GM23338 (cell line): ENCODE results near the gene UBC. TPM values are rescaled to one million over a fixed set of nuclear protein-coding genes. Genes with fewer than 3 reads are reported as not detected.

ENCODE experiments used
- ATAC-seq: fragments of 200-7000 bp; cut with Tn5 transposase; 3 replicates; pipeline ENCODE4 v1.9.1; 2020
- DNase-seq: peaks from one replicate; pipeline ENCODE4 v3.0.0-alpha.2; 2015; ENCODE audit warnings: low spot score
- H2AFZ ChIP-seq: fragments of 200-600 bp; sonication (generic); 2 replicates; pipeline ENCODE4 v1.8.0; 2016; ENCODE audit warnings: antibody characterized with exemption, mild to moderate bottlenecking, moderate library complexity
- H3F3A ChIP-seq: fragments of 200-600 bp; sonication (generic); replicated peaks from 2 replicates; pipeline ENCODE4 v1.8.0; 2017; ENCODE audit warnings: antibody characterized with exemption, mixed run types, low read depth
- H3K27ac ChIP-seq: fragments of 200-600 bp; sonication (generic); 2 replicates; pipeline ENCODE4 v1.6.1; 2016; ENCODE audit warnings: low read depth
- H3K27me3 ChIP-seq: fragments of 200-600 bp; sonication (generic); 2 replicates; pipeline ENCODE4 v1.8.0; 2016; ENCODE audit warnings: mild to moderate bottlenecking, mixed run types, moderate library complexity; ENCODE audit not compliant: insufficient read depth
- H3K36me3 ChIP-seq: fragments of 200-600 bp; sonication (generic); 2 replicates; pipeline ENCODE4 v1.8.0; 2016; ENCODE audit warnings: mild to moderate bottlenecking; ENCODE audit not compliant: insufficient read depth
- H3K4me1 ChIP-seq: fragments of 200-600 bp; sonication (generic); 2 replicates; pipeline ENCODE4 v1.8.0; 2016; ENCODE audit warnings: mild to moderate bottlenecking, moderate library complexity; ENCODE audit not compliant: insufficient read depth
- H3K4me2 ChIP-seq: fragments of 200-600 bp; sonication (generic); 2 replicates; pipeline ENCODE4 v1.7.1; 2017; ENCODE audit warnings: mixed run types
- H3K4me3 ChIP-seq: fragments of 200-600 bp; sonication (generic); 2 replicates; pipeline ENCODE4 v1.6.1; 2016; ENCODE audit warnings: mixed run types
- H3K79me2 ChIP-seq: fragments of 200-600 bp; sonication (generic); replicated peaks from 2 replicates; pipeline ENCODE4 v1.8.0; 2017; ENCODE audit warnings: mild to moderate bottlenecking; ENCODE audit not compliant: insufficient read depth
- H3K9me2 ChIP-seq: fragments of 200-600 bp; sonication (generic); 2 replicates; pipeline ENCODE4 v1.8.0; 2017; ENCODE audit not compliant: insufficient read depth
- H4K20me1 ChIP-seq: fragments of 200-600 bp; sonication (generic); replicated peaks from 2 replicates; pipeline ENCODE4 v1.8.0; 2017; ENCODE audit warnings: mild to moderate bottlenecking; ENCODE audit not compliant: insufficient read depth
- H3K27ac Mint-ChIP-seq: 2 replicates; pipeline ENCODE4 v1.8.0; 2020; ENCODE audit warnings: inconsistent platforms, mild to moderate bottlenecking, moderate library complexity, mixed read lengths
- H3K27me3 Mint-ChIP-seq: 3 replicates; pipeline ENCODE4 v1.8.0; 2022; ENCODE audit warnings: low read depth, mild to moderate bottlenecking, moderate library complexity, mixed read lengths, inconsistent platforms; ENCODE audit not compliant: insufficient read depth, poor library complexity
- H3K36me3 Mint-ChIP-seq: 3 replicates; pipeline ENCODE4 v1.8.0; 2021; ENCODE audit warnings: low read depth, mild to moderate bottlenecking, inconsistent platforms, moderate library complexity, mixed read lengths
- H3K4me1 Mint-ChIP-seq: 3 replicates; pipeline ENCODE4 v1.8.0; 2020; ENCODE audit warnings: mild to moderate bottlenecking, inconsistent platforms, mixed read lengths
- H3K4me3 Mint-ChIP-seq: 3 replicates; pipeline ENCODE4 v1.8.0; 2021; ENCODE audit warnings: moderate library complexity, mild to moderate bottlenecking, inconsistent platforms, mixed read lengths
- H3K9me3 Mint-ChIP-seq: 3 replicates; pipeline ENCODE4 v1.8.0; 2020; ENCODE audit warnings: moderate library complexity, mild to moderate bottlenecking, inconsistent platforms, mixed read lengths
- CREB1 ChIP-seq: fragments of 250-450 bp; sonication (Bioruptor Pico); IDR thresholded peaks from 2 replicates; pipeline ENCODE4 v1.5.0; 2020; ENCODE audit warnings: low read depth, mild to moderate bottlenecking, moderate library complexity
- CTCF ChIP-seq, 2 experiments: fragments of 200-600 bp in 1 of 2; sonication (generic) in 1 of 2; conservative IDR thresholded peaks; 2 replicates each; pipeline versions ENCODE4 v1.5.1 to v1.6.1; 2016 to 2017; ENCODE audit warnings: antibody characterized with exemption in 2 of 2, low read depth in 2 of 2, mild to moderate bottlenecking in 2 of 2, moderate library complexity in 1 of 2
- ETS1 ChIP-seq: IDR thresholded peaks from 2 replicates; pipeline ENCODE4 v1.6.1; 2016; ENCODE audit warnings: antibody characterized with exemption
- EZH2 ChIP-seq: fragments of 200-600 bp; sonication (generic); IDR thresholded peaks from one replicate; pipeline ENCODE4 v1.8.0; 2017; ENCODE audit warnings: antibody characterized with exemption, mild to moderate bottlenecking, low read depth; ENCODE audit not compliant: unreplicated experiment
- EZH2phosphoT487 ChIP-seq: fragments of 200-600 bp; sonication (generic); IDR thresholded peaks from one replicate; pipeline ENCODE4 v1.8.1; 2018; ENCODE audit warnings: antibody characterized with exemption; ENCODE audit not compliant: unreplicated experiment
- NANOG ChIP-seq: IDR thresholded peaks from 2 replicates; pipeline ENCODE4 v1.6.1; 2016; ENCODE audit warnings: antibody characterized with exemption, borderline replicate concordance
- REST ChIP-seq: IDR thresholded peaks from one replicate; pipeline ENCODE4 v1.6.1; 2018; ENCODE audit warnings: antibody characterized with exemption; ENCODE audit not compliant: unreplicated experiment
- STAT1 ChIP-seq: IDR thresholded peaks from one replicate; pipeline ENCODE4 v1.6.1; 2016; ENCODE audit warnings: antibody characterized with exemption; ENCODE audit not compliant: unreplicated experiment
- ZNF114 ChIP-seq: fragments of 250-450 bp; sonication (Bioruptor Pico); IDR thresholded peaks from 2 replicates; pipeline ENCODE4 v1.5.0; 2020; ENCODE audit warnings: mild to moderate bottlenecking, moderate library complexity
- ZNF462 ChIP-seq: fragments of 250-450 bp; sonication (Bioruptor Pico); IDR thresholded peaks from 2 replicates; pipeline ENCODE4 v1.5.0; 2020; ENCODE audit warnings: mild to moderate bottlenecking, moderate library complexity
- polyA plus RNA-seq: library from polyadenylated mRNA; unstranded; fragments of >200 nt; fragmentation: Nextera tagmentation; extraction: Ambion mirVana; gene quantifications from 2 replicates; pipeline ENCODE4 v1.2.1, GENCODE V29; 2016
- total RNA-seq: library from RNA; depleted of rRNA; stranded (reverse); fragments of >200 nt; shearing (Covaris generic); gene quantifications from 2 replicates; pipeline ENCODE4 v1.2.3, GENCODE V29; 2014

Gene UBC
- total and polyA plus RNA-seq, 2 experiments from 2014 or later = 511 to 665 TPM

- TF ChIP-seq ZNF462 (CRISPR knock-in tag) = no peak
- no peak for TF ChIP-seq EZH2
- no peak for TF ChIP-seq NANOG
- TF ChIP-seq CTCF (conservative IDR thresholded peaks at IDR 0.05; ENCODE audit: low read depth in 2 of 2) = no peak
These were observed 51.6 kb downstream of the UBC start (continued) for GRCh38 chr12:124862768-124863415.

- no peaks in the 10 kb centered on the region for H3K9me2 ChIP-seq
- Mint-ChIP-seq H3K36me3 (peaks cover 6% of the 10 kb centered on the region; the same call in 1 of the 3 replicates), H3K9me3 (peaks cover 5% of the 10 kb centered on the region; the same call in 2 of the 3 replicates), H3K4me1 (peaks cover 24% of the 10 kb centered on the region), H3K27ac (no peak overlapping the region), H3K27me3 (peaks cover 28% of the 10 kb centered on the region), H3K4me3 (peak overlapping the region; percentile 79)
- DNase-seq (no peak), ATAC-seq (no peak)
- peak overlapping the region; percentile 88 for H3K4me3 ChIP-seq
- H4K20me1 ChIP-seq = no peaks in the 10 kb centered on the region
- 0 out of 2 replicates have a peak, but pooled peaks cover 9% of the 10 kb centered on the region for H3F3A ChIP-seq
- H2AFZ ChIP-seq = no peak overlapping the region
- H3K79me2 ChIP-seq = peaks cover 40% of the 10 kb centered on the region
- 0 out of 2 replicates have a peak, but pooled peaks cover 3% of the 10 kb centered on the region for H3K27me3 ChIP-seq
- no peak overlapping the region for H3K27ac ChIP-seq
- 0 out of 2 replicates have a peak, but pooled peaks cover 5% of the 10 kb centered on the region for H3K36me3 ChIP-seq
- peaks cover 24% of the 10 kb centered on the region for H3K4me1 ChIP-seq
- peak overlapping the region; percentile 93 for H3K4me2 ChIP-seq
- TF ChIP-seq EZH2phosphoT487 (no peak), ETS1 (no peak), NANOG (no peak), ZNF114 (CRISPR knock-in tag) (no peak), STAT1 (no peak), CREB1 (CRISPR knock-in tag) (no peak), REST (no peak)
These were observed 52.4 kb downstream of the UBC start for GRCh38 chr12:124861898-124862676.
